Loucy (cell line): ENCODE data around the gene FAM151A.

Experiments
- H2AFZ ChIP-seq: fragments of 200-600 bp; sonication (generic); 2 replicates; pipeline ENCODE4 v1.6.0; 2016; ENCODE audit warnings: antibody characterized with exemption, mild to moderate bottlenecking, low read length, moderate library complexity
- H3F3A ChIP-seq: fragments of 200-600 bp; 2 replicates; pipeline ENCODE4 v1.6.0; 2016; ENCODE audit warnings: antibody characterized with exemption, low read depth, mild to moderate bottlenecking
- H3K27me3 ChIP-seq: fragments of 200-600 bp; sonication (generic); 2 replicates; pipeline ENCODE4 v1.6.1; 2014; ENCODE audit warnings: low read length, mild to moderate bottlenecking; ENCODE audit not compliant: insufficient read depth, poor library complexity, severe bottlenecking
- H3K36me3 ChIP-seq: fragments of 200-600 bp; sonication (generic); 2 replicates; pipeline ENCODE4 v1.6.1; 2016; ENCODE audit warnings: low read length; ENCODE audit not compliant: insufficient read depth
- H3K4me1 ChIP-seq: fragments of 200-600 bp; sonication (generic); 2 replicates; pipeline ENCODE4 v1.5.1; 2014; ENCODE audit warnings: low read length, mild to moderate bottlenecking; ENCODE audit not compliant: insufficient read depth, poor library complexity, severe bottlenecking
- H3K4me2 ChIP-seq: fragments of 200-600 bp; sonication (generic); 2 replicates; pipeline ENCODE4 v1.6.0; 2014; ENCODE audit warnings: antibody characterized with exemption, low read length, low read depth, mild to moderate bottlenecking; ENCODE audit not compliant: poor library complexity, severe bottlenecking
- H3K4me3 ChIP-seq: fragments of 200-600 bp; sonication (generic); 2 replicates; pipeline ENCODE4 v1.5.1; 2014; ENCODE audit warnings: low read length, mild to moderate bottlenecking, mixed read lengths; ENCODE audit not compliant: poor library complexity, severe bottlenecking
- H3K79me2 ChIP-seq: fragments of 200-600 bp; sonication (generic); 2 replicates; pipeline ENCODE4 v1.6.1; 2014; ENCODE audit warnings: low read length; ENCODE audit not compliant: insufficient read depth
- H3K9ac ChIP-seq: fragments of 200-600 bp; sonication (generic); 2 replicates; pipeline ENCODE4 v1.6.0; 2014; ENCODE audit warnings: mild to moderate bottlenecking, low read depth, low read length, moderate library complexity; ENCODE audit not compliant: poor library complexity, severe bottlenecking
- H3K9me2 ChIP-seq: fragments of 200-600 bp; sonication (generic); replicated peaks from 2 replicates; pipeline ENCODE4 v1.6.1; 2016; ENCODE audit warnings: low read depth, low read length, mixed read lengths
- H3K9me3 ChIP-seq: fragments of 200-600 bp; sonication (generic); 2 replicates; pipeline ENCODE4 v1.6.1; 2014; ENCODE audit warnings: mild to moderate bottlenecking, antibody characterized with exemption, low read length, low read depth; ENCODE audit not compliant: insufficient read depth
- H4K20me1 ChIP-seq: fragments of 200-600 bp; sonication (generic); 2 replicates; pipeline ENCODE4 v1.6.0; 2014; ENCODE audit warnings: antibody characterized with exemption, low read length, mild to moderate bottlenecking; ENCODE audit not compliant: insufficient read depth, poor library complexity, severe bottlenecking
- EZH2phosphoT487 ChIP-seq: fragments of 200-600 bp; IDR thresholded peaks from 2 replicates; pipeline ENCODE4 v1.6.1; 2018; ENCODE audit warnings: antibody characterized with exemption, mild to moderate bottlenecking, moderate library complexity, borderline replicate concordance
- TF ChIP-seq, protein P1 (sequence below): fragments of 200-600 bp; sonication (generic); conservative IDR thresholded peaks from 2 replicates; pipeline ENCODE4 v1.5.1; 2014; ENCODE audit warnings: mild to moderate bottlenecking, antibody characterized with exemption, low read length

The FAM151A gene

GRCh38 chr1:54593571-54594160 is 29.7 kb downstream of the FAM151A start:
- no peaks in the 10 kb centered on the region for H3K9me3 ChIP-seq
- no peak overlapping the region for H2AFZ ChIP-seq
- H3K4me3 ChIP-seq = no peak overlapping the region
- H3F3A ChIP-seq = no peaks in the 10 kb centered on the region
- no peaks in the 10 kb centered on the region for H3K27me3 ChIP-seq
- H3K36me3 ChIP-seq = no peaks in the 10 kb centered on the region
- H4K20me1 ChIP-seq = no peaks in the 10 kb centered on the region
- TF ChIP-seq, protein P1, sequence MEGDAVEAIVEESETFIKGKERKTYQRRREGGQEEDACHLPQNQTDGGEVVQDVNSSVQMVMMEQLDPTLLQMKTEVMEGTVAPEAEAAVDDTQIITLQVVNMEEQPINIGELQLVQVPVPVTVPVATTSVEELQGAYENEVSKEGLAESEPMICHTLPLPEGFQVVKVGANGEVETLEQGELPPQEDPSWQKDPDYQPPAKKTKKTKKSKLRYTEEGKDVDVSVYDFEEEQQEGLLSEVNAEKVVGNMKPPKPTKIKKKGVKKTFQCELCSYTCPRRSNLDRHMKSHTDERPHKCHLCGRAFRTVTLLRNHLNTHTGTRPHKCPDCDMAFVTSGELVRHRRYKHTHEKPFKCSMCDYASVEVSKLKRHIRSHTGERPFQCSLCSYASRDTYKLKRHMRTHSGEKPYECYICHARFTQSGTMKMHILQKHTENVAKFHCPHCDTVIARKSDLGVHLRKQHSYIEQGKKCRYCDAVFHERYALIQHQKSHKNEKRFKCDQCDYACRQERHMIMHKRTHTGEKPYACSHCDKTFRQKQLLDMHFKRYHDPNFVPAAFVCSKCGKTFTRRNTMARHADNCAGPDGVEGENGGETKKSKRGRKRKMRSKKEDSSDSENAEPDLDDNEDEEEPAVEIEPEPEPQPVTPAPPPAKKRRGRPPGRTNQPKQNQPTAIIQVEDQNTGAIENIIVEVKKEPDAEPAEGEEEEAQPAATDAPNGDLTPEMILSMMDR = no peak
- TF ChIP-seq EZH2phosphoT487 = no peak
- peaks cover 19% of the 10 kb centered on the region for H3K4me1 ChIP-seq
- no peaks in the 10 kb centered on the region for H3K9me2 ChIP-seq
- H3K4me2 ChIP-seq = no peak overlapping the region
- H3K9ac ChIP-seq = no peak overlapping the region
- H3K79me2 ChIP-seq = no peaks in the 10 kb centered on the region

- no peaks in the 10 kb centered on the region for H3F3A ChIP-seq
- H3K4me3 ChIP-seq = no peak overlapping the region
- no peaks in the 10 kb centered on the region for H4K20me1 ChIP-seq
- no peak overlapping the region for H3K4me2 ChIP-seq
- H3K9me2 ChIP-seq = no peaks in the 10 kb centered on the region
- peaks cover 20% of the 10 kb centered on the region for H3K4me1 ChIP-seq
- no peaks in the 10 kb centered on the region for H3K79me2 ChIP-seq
- H3K9ac ChIP-seq = no peak overlapping the region
- no peak for TF ChIP-seq EZH2phosphoT487
- H2AFZ ChIP-seq = no peak overlapping the region
- no peaks in the 10 kb centered on the region for H3K36me3 ChIP-seq
- H3K27me3 ChIP-seq = no peaks in the 10 kb centered on the region
- H3K9me3 ChIP-seq = no peaks in the 10 kb centered on the region
These were observed 32.1 kb downstream of the FAM151A start for GRCh38 chr1:54591127-54591756.

- H3K9ac ChIP-seq = peak overlapping the region; percentile 51
- H3K79me2 ChIP-seq = no peaks in the 10 kb centered on the region
- TF ChIP-seq, protein P1 = no peak
- TF ChIP-seq EZH2phosphoT487 = no peak
- peak overlapping the region; percentile 38 for H3K4me3 ChIP-seq
- H3K4me1 ChIP-seq = peaks cover 18% of the 10 kb centered on the region
- peak overlapping the region; percentile 48 for H3K4me2 ChIP-seq
- H4K20me1 ChIP-seq = no peaks in the 10 kb centered on the region
- peak overlapping the region; percentile 91 for H2AFZ ChIP-seq
- no peaks in the 10 kb centered on the region for H3K9me2 ChIP-seq
- no peaks in the 10 kb centered on the region for H3F3A ChIP-seq
- H3K9me3 ChIP-seq = no peaks in the 10 kb centered on the region
- no peaks in the 10 kb centered on the region for H3K27me3 ChIP-seq
- H3K36me3 ChIP-seq = no peaks in the 10 kb centered on the region
These were observed 34.9 kb downstream of the FAM151A start for GRCh38 chr1:54588377-54588776.
